Activated naive CD4-positive, alpha-beta T cell treated with anti-CD3 and anti-CD28 coated beads, Interleukin-2, amount 50 U/mL, for 72 hours (primary cell): ENCODE results near the gene NCR2. TPM values are rescaled to one million over a fixed set of nuclear protein-coding genes. Genes with fewer than 3 reads are reported as not detected.

Experiments used
- ATAC-seq, 2 donors: fragments of 150-1000 bp; cut with Tn5 transposase; 2 replicates each; pipeline ENCODE4 v1.10.0; 2021; ENCODE audit warnings: mild to moderate bottlenecking in 2 of 2, moderate library complexity in 2 of 2
- DNase-seq, 2 donors: peaks; one replicate each; pipeline ENCODE4 v3.0.0; 2021 to 2022; ENCODE audit warnings: low spot score in 2 of 2
- H3K27ac Mint-ChIP-seq, 2 donors: one replicate each; pipeline ENCODE4 v1.8.0; 2022; ENCODE audit warnings: mild to moderate bottlenecking in 2 of 2, mixed read lengths in 2 of 2
- H3K36me3 Mint-ChIP-seq, 2 donors: one replicate each; pipeline ENCODE4 v1.8.0; 2022; ENCODE audit warnings: mixed read lengths in 2 of 2
- H3K9me3 Mint-ChIP-seq, 2 donors: one replicate each; pipeline ENCODE4 v1.8.0; 2022; ENCODE audit warnings: mixed read lengths in 2 of 2
- total RNA-seq, 2 donors: library from RNA; stranded (reverse); gene quantifications; one replicate each; pipeline ENCODE4 v1.2.3, GENCODE V29; 2022

Gene NCR2
- total RNA-seq, 2 donors from 2014 or later, result not detected

DNA sequence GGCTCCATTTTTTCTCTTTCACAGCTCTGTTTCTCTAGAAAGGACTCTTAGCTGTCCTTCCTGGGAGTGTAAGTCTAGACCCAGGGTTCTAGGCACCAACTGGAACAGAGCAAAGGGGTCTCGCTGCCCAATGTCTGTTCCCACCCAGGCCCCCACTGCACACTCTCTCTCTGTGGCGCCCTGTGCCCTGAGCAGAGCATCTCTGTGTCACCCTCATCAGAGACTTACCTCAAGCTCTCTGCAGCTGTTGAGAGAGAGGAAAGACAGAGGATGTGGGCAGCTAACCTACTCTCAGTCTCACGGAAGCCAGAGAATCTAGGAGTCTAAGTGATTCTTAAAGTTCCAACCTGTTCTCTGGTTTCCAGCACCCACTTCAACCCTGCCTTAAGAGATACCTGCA lies 9.5 kb downstream of the NCR2 start:
- H3K36me3 Mint-ChIP-seq, result peaks cover 0 to 8% of the 10 kb centered on the region in 2 donors
- H3K27ac Mint-ChIP-seq, result peak overlapping the region; percentile 78 to 87
- ATAC-seq, result peak; percentile 96
- H3K9me3 Mint-ChIP-seq, result peaks cover 0 to 13% of the 10 kb centered on the region in 2 donors
- DNase-seq, result no peak

DNA sequence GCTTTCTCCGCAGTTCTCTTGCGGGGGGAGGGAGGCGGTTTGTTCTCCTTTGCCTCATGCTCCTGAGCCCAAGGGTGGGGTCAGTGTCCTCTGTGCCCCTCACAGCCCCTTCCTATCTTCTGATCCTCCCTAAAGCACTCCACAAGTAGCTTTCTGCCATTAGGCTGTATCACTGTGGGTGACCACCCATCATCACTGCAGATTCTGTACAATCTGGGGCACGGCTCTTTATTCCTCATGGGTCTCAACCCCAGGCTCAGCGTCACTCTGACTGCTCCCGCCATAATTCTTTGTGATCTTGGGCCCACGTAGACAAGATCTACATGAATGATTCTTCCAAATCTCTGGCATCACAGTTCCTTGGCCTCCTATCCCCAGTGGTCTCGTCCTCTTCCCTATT lies 10.5 kb downstream of the NCR2 start:
- H3K36me3 Mint-ChIP-seq, result peaks cover 0 to 8% of the 10 kb centered on the region in 2 donors
- no peak for ATAC-seq
- peaks cover 0 to 13% of the 10 kb centered on the region in 2 donors for H3K9me3 Mint-ChIP-seq
- H3K27ac Mint-ChIP-seq, result peak overlapping the region in 1 of 2 donors; percentile 78
- DNase-seq, result no peak

DNA sequence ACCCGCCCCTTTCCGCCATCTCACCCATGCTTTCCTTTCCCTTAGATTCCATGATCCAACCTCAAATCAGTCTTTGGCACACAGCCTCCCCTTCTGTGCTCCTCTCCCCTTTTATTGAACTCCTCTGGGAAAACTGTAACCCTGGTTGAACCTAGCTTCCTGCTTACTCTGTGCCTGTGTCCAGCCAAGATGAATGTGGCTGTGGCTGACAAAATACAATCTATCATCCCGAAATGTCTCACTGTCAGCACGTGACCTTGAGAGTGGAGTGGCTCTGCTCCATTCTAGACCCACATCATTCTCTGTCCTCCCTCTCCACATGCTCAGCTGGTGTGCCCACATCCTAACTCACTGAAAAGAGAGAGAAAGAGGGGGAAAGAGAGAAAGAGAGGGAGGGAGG lies 11.0 kb downstream of the NCR2 start:
- no peak for ATAC-seq
- Mint-ChIP-seq H3K36me3 (peaks cover 0 to 8% of the 10 kb centered on the region in 2 donors), H3K27ac (peak overlapping the region in 1 of 2 donors; percentile 78), H3K9me3 (peaks cover 0 to 13% of the 10 kb centered on the region in 2 donors)
- no peak for DNase-seq

DNA sequence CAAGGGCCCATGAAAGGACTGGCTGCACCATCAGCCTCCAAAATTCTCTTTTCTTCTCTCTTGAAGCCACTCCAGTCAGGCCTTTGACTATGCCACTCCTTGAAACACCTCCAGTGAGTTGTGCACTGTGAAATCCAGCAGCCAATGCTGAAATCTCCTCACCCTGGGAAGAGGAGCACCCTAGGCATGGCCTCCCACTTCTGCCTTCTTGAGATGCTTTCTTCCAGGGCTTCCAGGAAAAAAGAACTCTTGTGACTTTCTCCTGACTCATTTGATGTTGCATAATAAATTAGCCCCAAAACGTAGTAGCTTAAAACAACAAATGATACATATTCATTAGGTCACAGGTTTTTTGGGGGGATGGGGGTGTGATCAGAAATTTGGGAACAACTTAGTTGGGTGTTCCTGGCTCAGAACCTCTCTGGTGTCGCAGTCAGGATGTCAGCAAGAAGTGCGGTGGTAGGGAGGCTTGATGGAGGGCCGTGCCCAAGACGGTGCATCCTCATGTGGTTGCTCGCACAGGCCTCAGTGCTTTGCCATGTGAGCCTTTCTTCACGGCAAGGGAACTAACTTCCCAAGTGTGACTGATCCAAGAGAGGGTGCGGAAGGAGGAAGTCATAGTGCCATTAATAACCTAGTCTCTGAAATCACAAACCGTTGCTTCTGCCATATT lies 12.1 kb downstream of the NCR2 start:
- no peak overlapping the region for H3K27ac Mint-ChIP-seq
- ATAC-seq, result no peak
- no peak for DNase-seq

DNA sequence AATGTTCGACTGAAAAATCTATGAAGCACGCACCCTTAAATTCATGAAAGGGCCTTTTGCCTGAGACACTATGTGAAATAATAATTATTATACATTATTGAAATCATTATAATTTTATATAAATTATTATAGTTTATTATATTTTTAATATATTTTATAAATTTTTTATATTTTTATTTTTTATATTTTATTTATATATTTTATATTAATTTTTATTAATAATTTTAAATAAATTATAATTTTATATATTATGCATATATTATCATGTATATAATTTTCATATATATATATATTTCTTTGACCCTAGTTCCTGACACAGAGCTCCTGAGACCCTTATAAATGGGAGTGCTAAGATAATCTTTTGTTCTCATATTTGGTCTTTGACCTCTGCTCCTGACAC lies 13.5 kb downstream of the NCR2 start:
- ATAC-seq, result no peak
- Mint-ChIP-seq H3K36me3 (peaks cover 0 to 8% of the 10 kb centered on the region in 2 donors), H3K27ac (no peak overlapping the region), H3K9me3 (peaks cover 0 to 13% of the 10 kb centered on the region in 2 donors)
- DNase-seq, result no peak

More for the DNA sequence above, 12.1 kb downstream of the NCR2 start:
- Mint-ChIP-seq H3K9me3 (peaks cover 0 to 13% of the 10 kb centered on the region in 2 donors), H3K36me3 (peaks cover 0 to 8% of the 10 kb centered on the region in 2 donors)

DNA sequence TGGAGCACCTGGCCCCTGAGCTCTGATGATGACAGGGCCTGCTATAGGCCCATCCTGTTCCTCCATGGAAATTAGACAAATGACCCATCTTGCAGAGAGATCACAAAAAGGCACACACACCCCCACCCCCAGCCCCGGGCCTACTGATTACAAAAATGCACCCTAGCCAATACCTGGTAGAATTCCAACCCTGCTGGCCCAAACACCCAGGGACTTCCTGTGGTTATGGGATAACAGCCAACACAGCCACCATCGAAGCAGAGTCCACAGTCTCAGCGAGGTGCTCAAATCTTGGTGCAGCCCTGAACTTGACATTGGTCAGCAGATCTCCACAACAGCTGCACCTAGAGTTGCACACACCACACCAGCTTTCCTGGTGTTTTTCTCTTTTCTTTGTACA lies 17.0 kb downstream of the NCR2 start:
- no peak for ATAC-seq
- no peak for DNase-seq
- peaks cover 0 to 9% of the 10 kb centered on the region in 2 donors for H3K9me3 Mint-ChIP-seq
- H3K36me3 Mint-ChIP-seq, result peaks cover 0 to 8% of the 10 kb centered on the region in 2 donors
- H3K27ac Mint-ChIP-seq, result no peak overlapping the region

DNA sequence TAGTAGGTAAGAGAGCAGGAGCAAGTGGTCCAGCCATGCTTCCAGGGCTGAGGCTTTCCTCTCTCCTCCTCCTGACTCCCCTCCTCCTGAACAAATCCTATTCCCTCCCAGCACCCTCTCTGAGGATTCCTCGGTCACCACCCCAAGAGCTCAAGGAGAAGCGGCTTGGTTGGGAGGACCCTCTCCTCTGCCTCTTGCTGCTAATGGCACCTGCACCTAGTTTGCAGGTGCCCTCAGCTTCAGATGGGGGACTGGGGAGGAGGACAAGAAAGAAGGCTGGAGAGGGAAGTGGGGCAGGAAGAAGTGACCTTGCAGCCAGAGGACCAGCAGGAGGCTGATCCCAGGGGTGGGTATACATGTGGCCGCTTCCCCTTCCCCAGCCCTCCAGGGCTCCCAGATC lies 17.5 kb downstream of the NCR2 start:
- H3K27ac Mint-ChIP-seq, result peak overlapping the region in 1 of 2 donors; percentile 58
- DNase-seq (no peak), ATAC-seq (no peak)
- peaks cover 0 to 9% of the 10 kb centered on the region in 2 donors for H3K9me3 Mint-ChIP-seq
- peaks cover 0 to 8% of the 10 kb centered on the region in 2 donors for H3K36me3 Mint-ChIP-seq

DNA sequence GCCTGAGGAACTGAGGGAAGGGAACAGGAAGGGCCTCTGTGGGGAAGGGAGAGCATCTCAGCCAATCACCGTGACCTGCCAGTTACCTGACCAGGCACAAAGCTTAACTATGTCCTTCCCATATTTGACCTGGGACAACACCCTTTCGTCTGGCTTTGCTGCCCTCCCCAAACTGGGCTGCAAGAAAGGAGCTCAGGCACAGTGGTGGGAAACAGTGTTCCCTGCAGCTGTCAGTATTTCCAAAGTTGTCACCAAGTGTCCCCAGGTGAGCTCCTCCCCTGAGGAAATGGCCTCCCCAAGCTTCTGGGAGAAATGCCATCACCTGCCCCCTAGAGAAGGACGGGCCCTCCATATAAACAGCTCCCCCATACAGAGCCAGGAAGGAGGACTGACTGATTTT lies 17.9 kb downstream of the NCR2 start:
- no peak overlapping the region for H3K27ac Mint-ChIP-seq
- H3K9me3 Mint-ChIP-seq, result peaks cover 0 to 5% of the 10 kb centered on the region in 2 donors
- DNase-seq (no peak), ATAC-seq (no peak)
- H3K36me3 Mint-ChIP-seq, result peaks cover 0 to 5% of the 10 kb centered on the region in 2 donors

DNA sequence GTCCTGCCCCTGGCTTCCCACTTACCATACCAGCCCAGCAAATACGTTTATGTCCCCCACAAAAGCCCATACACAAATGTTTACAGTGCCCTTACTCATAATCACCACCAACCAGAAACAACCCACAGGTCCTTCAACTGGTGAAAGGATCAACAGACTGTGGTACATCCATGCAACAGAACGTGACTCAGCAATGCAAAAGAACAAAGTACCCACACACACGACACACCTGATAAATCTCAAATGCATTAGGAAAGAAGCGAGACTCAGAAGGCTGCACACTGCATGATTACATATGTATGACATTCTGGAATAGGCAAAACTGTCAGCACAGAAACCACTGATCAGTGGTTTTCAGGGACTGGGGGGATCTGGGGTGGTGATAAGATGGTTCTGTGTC lies 20.5 kb downstream of the NCR2 start:
- no peak overlapping the region for H3K27ac Mint-ChIP-seq
- peaks cover 16 to 24% of the 10 kb centered on the region in 2 donors for H3K36me3 Mint-ChIP-seq
- no peak for ATAC-seq
- H3K9me3 Mint-ChIP-seq, result peaks cover 8 to 11% of the 10 kb centered on the region in 2 donors
- no peak for DNase-seq

DNA sequence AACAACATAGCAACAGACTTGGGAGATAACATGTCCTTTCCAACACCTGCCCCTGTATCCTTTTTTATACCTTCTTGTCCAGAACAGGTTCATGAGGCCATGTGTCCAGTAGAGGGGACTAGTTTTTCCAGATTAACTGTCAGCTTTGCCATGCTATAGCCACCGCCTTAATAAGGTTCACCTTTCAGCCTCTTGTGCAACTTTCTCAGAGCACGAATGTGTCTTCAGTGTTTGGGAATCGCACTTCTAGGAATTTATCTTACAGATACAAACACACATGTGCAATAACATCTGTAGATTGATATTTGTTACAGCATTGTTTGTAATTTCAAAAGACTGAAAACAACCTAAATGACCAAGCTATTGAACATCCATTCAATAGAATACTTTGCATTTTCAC lies 21.4 kb downstream of the NCR2 start:
- Mint-ChIP-seq H3K9me3 (peaks cover 14 to 15% of the 10 kb centered on the region in 2 donors), H3K27ac (no peak overlapping the region), H3K36me3 (peaks cover 25 to 33% of the 10 kb centered on the region in 2 donors)
- ATAC-seq (no peak), DNase-seq (no peak)

DNA sequence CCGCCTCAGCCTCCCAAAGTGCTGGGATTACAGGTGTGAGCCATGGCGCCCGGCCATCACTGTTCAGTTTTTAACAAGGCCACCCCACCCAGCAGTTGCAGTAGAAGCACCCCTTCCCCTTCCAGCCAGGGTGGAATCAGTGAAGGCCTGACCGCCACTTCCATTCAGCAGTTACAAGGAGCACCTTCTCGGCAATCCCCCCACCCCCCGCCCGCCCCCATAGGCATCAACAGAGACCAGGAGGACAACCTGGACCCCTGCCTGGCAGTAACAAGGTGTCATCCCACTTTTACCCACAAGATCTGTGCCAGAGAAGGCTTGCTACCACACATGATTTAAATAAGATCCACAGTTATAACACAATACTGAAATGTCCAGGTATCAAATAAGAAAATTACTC lies 23.1 kb downstream of the NCR2 start:
- Mint-ChIP-seq H3K27ac (no peak overlapping the region), H3K9me3 (peaks cover 14 to 18% of the 10 kb centered on the region in 2 donors), H3K36me3 (peaks cover 27 to 35% of the 10 kb centered on the region in 2 donors)
- ATAC-seq (no peak), DNase-seq (no peak)

DNA sequence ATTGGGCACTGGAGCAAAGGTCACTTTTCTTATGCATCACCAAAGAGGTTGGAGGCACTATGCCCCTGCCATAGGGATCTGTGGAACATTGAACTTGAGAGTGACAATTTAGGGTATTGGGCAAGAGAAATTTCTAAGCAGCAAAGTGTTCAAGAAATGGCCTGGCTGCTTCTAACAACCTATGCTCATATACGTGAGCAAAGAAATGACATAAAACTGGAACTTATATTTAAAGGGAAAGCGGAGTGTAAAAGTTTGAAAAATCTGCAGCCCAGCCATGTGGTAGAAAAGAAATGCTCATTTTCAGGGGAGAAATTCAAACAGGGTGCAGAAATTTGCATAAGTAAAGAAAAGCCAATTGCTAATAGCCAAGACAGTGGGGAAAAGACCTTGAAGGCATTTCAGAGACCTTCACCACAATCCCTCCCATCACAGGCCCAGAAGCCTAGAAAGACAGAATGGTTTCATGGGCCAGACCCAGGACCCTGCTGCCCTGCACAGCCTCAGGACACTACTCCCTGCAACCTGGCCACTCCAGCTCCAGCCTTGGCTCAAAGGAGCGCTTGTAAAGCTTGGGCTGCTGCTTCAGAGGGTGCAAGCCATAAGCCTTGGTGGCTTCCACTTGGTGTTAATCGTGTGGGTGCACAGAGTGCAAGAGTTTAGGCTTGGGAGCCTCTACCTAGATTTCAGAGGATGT lies 24.4 kb downstream of the NCR2 start:
- Mint-ChIP-seq H3K27ac (no peak overlapping the region), H3K36me3 (peaks cover 27 to 35% of the 10 kb centered on the region in 2 donors), H3K9me3 (peaks cover 14 to 18% of the 10 kb centered on the region in 2 donors)
- ATAC-seq (no peak), DNase-seq (no peak)

DNA sequence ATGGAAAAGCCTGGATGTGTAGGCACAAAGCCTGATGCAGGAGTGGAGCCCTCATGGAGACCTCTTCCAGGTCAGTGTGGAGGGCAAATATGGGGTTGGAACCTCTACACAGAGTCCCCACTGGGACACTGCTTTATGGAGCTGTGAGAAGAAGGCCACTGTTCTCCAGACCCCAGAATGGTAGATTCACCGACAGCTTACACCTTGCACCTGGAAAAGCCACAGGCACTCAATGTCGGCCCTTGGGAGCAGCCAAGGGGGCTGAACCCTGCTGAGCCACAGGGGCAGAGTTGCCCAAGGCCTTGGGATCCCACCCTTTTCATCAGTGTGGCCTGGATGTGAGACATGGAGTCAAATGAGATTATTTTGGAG lies 24.9 kb downstream of the NCR2 start:
- no peak for DNase-seq
- H3K9me3 Mint-ChIP-seq, result peaks cover 14 to 18% of the 10 kb centered on the region in 2 donors
- peaks cover 27 to 35% of the 10 kb centered on the region in 2 donors for H3K36me3 Mint-ChIP-seq
- ATAC-seq, result no peak
- H3K27ac Mint-ChIP-seq, result no peak overlapping the region

DNA sequence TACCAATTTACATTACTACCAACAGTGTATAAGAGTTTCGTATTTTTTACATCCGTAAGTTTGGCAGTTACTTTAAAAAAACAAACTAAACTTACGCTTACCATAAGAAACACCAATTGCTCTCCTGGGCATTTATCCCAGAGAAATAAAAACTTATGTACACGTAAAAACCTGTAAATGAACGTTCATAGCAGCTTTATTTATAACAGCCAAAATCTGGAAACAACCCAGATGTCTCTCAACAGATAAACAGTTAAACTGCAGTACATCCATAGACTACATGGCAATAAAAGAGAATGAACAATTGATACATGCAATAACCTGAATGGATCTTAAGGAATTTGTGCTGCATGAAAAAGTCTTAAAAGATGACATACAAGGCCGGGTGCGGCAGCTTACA lies 30.7 kb downstream of the NCR2 start:
- Mint-ChIP-seq H3K27ac (no peak overlapping the region), H3K9me3 (peaks cover 3 to 8% of the 10 kb centered on the region in 2 donors), H3K36me3 (peaks cover 8% of the 10 kb centered on the region in 2 donors)
- DNase-seq, result no peak
- ATAC-seq, result no peak

DNA sequence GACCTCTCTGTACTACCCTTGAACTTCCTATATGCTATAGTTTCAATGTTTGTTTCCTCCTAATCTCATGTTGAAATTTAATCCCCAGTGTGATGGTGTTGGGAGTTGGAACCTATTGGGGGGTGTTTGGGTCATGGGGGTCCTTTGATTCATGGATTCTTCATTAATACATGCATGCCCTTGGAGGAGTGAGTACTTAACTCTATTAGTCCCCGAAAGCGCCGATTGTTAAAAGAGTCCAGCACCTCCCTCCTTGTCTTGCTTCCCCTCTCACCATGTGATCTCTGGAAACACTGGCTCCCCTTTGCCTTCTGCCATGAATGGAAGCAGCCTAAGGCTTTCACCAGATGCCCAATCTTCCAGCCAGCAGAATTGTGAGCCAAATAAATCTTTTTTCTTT lies 31.7 kb downstream of the NCR2 start:
- Mint-ChIP-seq H3K27ac (no peak overlapping the region), H3K36me3 (peaks cover 0 to 1% of the 10 kb centered on the region in 2 donors), H3K9me3 (peaks cover 0 to under 1% of the 10 kb centered on the region in 2 donors)
- DNase-seq (no peak), ATAC-seq (no peak)

DNA sequence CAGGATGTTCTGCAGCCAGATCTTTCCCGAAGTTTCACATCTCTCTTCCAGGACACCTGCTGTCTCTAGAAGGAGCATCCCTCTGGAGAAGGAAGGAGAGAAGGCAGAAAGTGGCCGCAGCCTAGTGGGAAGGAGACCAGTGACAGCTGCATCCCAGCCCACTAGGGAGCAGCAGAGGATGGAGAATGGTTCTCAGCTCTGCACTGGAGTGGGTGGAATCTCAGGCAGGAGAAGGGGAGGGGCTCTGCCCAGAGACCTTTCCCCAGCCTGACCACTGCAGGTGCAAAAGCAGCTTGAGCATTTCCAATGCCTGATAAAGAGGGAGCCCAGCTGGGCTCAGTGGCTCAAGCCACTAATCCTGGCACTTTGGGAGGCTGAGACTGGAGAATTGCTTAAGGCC lies 32.3 kb downstream of the NCR2 start:
- DNase-seq, result no peak
- no peak overlapping the region for H3K27ac Mint-ChIP-seq
- peaks cover 0 to 4% of the 10 kb centered on the region in 2 donors for H3K36me3 Mint-ChIP-seq
- no peak for ATAC-seq
- H3K9me3 Mint-ChIP-seq, result no peaks in the 10 kb centered on the region

DNA sequence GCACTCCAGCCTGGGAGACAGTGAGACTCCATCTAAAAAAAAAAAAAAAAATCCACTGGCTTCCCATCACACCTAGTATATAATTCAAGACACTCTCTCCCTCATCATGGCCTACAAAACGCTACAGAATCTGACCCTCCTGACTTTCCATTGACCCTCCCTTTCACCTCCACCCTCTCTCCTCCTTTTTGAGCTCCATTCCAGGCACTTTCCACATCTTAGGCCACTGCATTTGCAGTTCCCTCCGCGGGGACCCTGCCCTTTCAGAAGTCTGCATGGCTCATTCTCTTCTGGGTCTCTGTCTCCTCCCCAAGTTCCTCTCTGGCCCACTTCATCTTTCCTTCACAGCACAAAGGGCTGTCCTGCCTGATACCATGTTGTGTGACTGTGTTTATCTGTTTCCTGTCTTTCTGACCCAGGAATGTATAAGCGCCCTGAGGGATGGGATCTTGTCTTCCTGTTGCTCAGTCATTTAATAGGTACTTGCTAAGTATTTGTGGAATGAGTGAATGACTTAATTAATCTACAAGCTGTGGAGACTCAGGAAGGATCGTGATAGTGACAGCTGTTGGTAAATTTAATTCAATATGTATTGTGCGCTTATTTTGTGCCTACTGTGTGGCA lies 35.2 kb downstream of the NCR2 start:
- DNase-seq (no peak), ATAC-seq (no peak)
- no peaks in the 10 kb centered on the region for H3K9me3 Mint-ChIP-seq
- peaks cover 0 to 9% of the 10 kb centered on the region in 2 donors for H3K36me3 Mint-ChIP-seq
- H3K27ac Mint-ChIP-seq, result no peak overlapping the region
